22Rv1 (cell line): ENCODE results near the gene MTHFD1L.

Experiments used
- H3K27ac ChIP-seq: fragments of 450-650 bp; 2 replicates; pipeline ENCODE4 v1.5.1; 2017
- CTCF ChIP-seq: fragments of 450-650 bp; IDR thresholded peaks from 2 replicates; pipeline ENCODE4 v1.5.1; 2017; ENCODE audit warnings: mild to moderate bottlenecking
- ZFX ChIP-seq: fragments of 450-650 bp; IDR thresholded peaks from 2 replicates; pipeline ENCODE4 v1.6.1; 2017; ENCODE audit warnings: antibody characterized with exemption, borderline replicate concordance

MTHFD1L gene

GRCh38 chr6:150894935-150895552 lies 29.5 kb downstream of the MTHFD1L start:
- TF ChIP-seq CTCF (no peak), ZFX (no peak)
- no peak overlapping the region for H3K27ac ChIP-seq

GRCh38 chr6:150895928-150896632 lies 30.6 kb downstream of the MTHFD1L start:
- TF ChIP-seq ZFX (no peak), CTCF (no peak)
- no peak overlapping the region for H3K27ac ChIP-seq

GRCh38 chr6:150897400-150897943 lies 32.0 kb downstream of the MTHFD1L start:
- H3K27ac ChIP-seq, result no peak overlapping the region
- TF ChIP-seq CTCF (no peak), ZFX (no peak)

- H3K27ac ChIP-seq, result no peak overlapping the region
- TF ChIP-seq ZFX (no peak), CTCF (no peak)
These were observed 33.1 kb downstream of the MTHFD1L start for GRCh38 chr6:150898399-150899170.

- H3K27ac ChIP-seq, result no peak overlapping the region
- TF ChIP-seq CTCF, result no peak
- no peak for TF ChIP-seq ZFX
These were observed 33.7 kb downstream of the MTHFD1L start for GRCh38 chr6:150899231-150899630.

- no peak overlapping the region for H3K27ac ChIP-seq
- no peak for TF ChIP-seq ZFX
- TF ChIP-seq CTCF, result no peak
These were observed 34.5 kb downstream of the MTHFD1L start for GRCh38 chr6:150900049-150900448.
